K562 (cell line): Measurements from ENCODE around the gene ZMIZ1. TPM values are rescaled to one million over a fixed set of nuclear protein-coding genes. Genes with fewer than 3 reads are reported as not detected.

Source experiments
- ATAC-seq: fragments of 200-7000 bp; cut with Tn5 transposase; 3 replicates; pipeline ENCODE4 v1.9.1; 2020; ENCODE audit warnings: moderate library complexity
- BruUV-seq: library from RNA; stranded (reverse); fragments of 400-500 nt; replicated peaks from 2 replicates; lab custom pipeline; 2021; lab: Mats Ljungman, UMichigan
- CTCF ChIA-PET: fragments of 300-600 bp; formaldehyde crosslinking; extraction: SDS; loops from one replicate; lab custom pipeline; 2021; ENCODE audit warnings: low intra/inter-chr PET ratio; lab: Yijun Ruan, JAX
- POLR2A ChIA-PET: fragments of 300-600, 350-650 bp; sonication (Branson Sonifier 250); formaldehyde crosslinking; extraction: SDS; loops from one replicate; lab custom pipeline; 2021; ENCODE audit warnings: antibody characterized with exemption, inconsistent platforms; lab: Yijun Ruan, JAX
- DNase-seq, 4 experiments: peaks; one replicate each; pipeline versions ENCODE4 v3.0.0 to v3.0.0-alpha.2; 2011 to 2018; ENCODE audit warnings: low spot score in 3 of 4, mixed read lengths in 3 of 4; ENCODE audit errors: extremely low read depth in 1 of 4
- FAIRE-seq: peaks from 2 replicates; lab custom pipeline; 2011; peaks lifted over from hg19 to GRCh38; lab: Jason Lieb, UNC
- H2AFZ ChIP-seq: 2 replicates; pipeline ENCODE4 v1.6.0; 2011; ENCODE audit warnings: low read depth, low read length, control low read depth, inconsistent platforms
- H3K27ac ChIP-seq: fragments of 200-600 bp; 3 replicates; pipeline ENCODE4 v1.8.0; 2011; ENCODE audit warnings: low read depth, mild to moderate bottlenecking, control low read depth, inconsistent platforms, low read length, moderate library complexity, mixed read lengths; ENCODE audit errors: extremely low read depth
- H3K27me3 ChIP-seq, 2 experiments: fragments of 300-600 bp in 1 of 2; 2 replicates in 1 of 2; 3 replicates in 1 of 2; pipeline versions ENCODE4 v1.6.0 to v1.8.0; 2011; ENCODE audit warnings: inconsistent platforms in 2 of 2, low read length in 2 of 2, mild to moderate bottlenecking in 1 of 2, mixed read lengths in 1 of 2, moderate library complexity in 1 of 2; ENCODE audit not compliant: control insufficient read depth in 2 of 2, insufficient read depth in 2 of 2
- H3K36me3 ChIP-seq: fragments of 300-600 bp; 3 replicates; pipeline ENCODE4 v1.8.0; 2011; ENCODE audit warnings: mild to moderate bottlenecking, low read length, inconsistent platforms; ENCODE audit not compliant: control insufficient read depth, insufficient read depth
- H3K4me1 ChIP-seq, 2 experiments: fragments of 200-600 bp in 1 of 2; replicated peaks in 1 of 2; 2 replicates in 1 of 2; 3 replicates in 1 of 2; pipeline versions ENCODE4 v1.5.1 to v1.8.0; 2011; ENCODE audit warnings: inconsistent platforms in 2 of 2, low read length in 2 of 2, mild to moderate bottlenecking in 1 of 2, mixed read lengths in 1 of 2, moderate library complexity in 1 of 2; ENCODE audit not compliant: control insufficient read depth in 2 of 2, insufficient read depth in 2 of 2
- H3K4me2 ChIP-seq: 2 replicates; pipeline ENCODE4 v1.6.1; 2011; ENCODE audit warnings: low read length, control low read depth, inconsistent platforms, mixed read lengths; ENCODE audit not compliant: insufficient read depth
- H3K4me3 ChIP-seq: fragments of 200-600 bp; sonication (generic), shearing (Covaris generic); 2 replicates; pipeline ENCODE4 v1.5.1; 2016; ENCODE audit warnings: control low read depth, inconsistent platforms
- H3K79me2 ChIP-seq: fragments of 200-600 bp; 3 replicates; pipeline ENCODE4 v1.8.0; 2011; ENCODE audit warnings: low read length, inconsistent platforms; ENCODE audit not compliant: control insufficient read depth, insufficient read depth
- H3K9ac ChIP-seq, 2 experiments: 2 replicates each; pipeline versions ENCODE4 v1.6.0 to v1.6.1; 2011; ENCODE audit warnings: low read depth in 2 of 2, low read length in 2 of 2, control low read depth in 1 of 2, inconsistent platforms in 1 of 2, mild to moderate bottlenecking in 1 of 2, mixed read lengths in 1 of 2; ENCODE audit not compliant: insufficient read depth in 1 of 2
- H3K9me1 ChIP-seq: one replicate; pipeline ENCODE4 v1.6.0; 2011; ENCODE audit warnings: inconsistent platforms, mild to moderate bottlenecking, low read length, moderate library complexity; ENCODE audit not compliant: control insufficient read depth, insufficient read depth
- H3K9me3 ChIP-seq: replicated peaks from 2 replicates; pipeline ENCODE4 v1.5.1; 2011; ENCODE audit warnings: low read depth, low read length, inconsistent platforms; ENCODE audit not compliant: control insufficient read depth, insufficient read depth
- H4K20me1 ChIP-seq: replicated peaks from 2 replicates; pipeline ENCODE4 v1.6.1; 2011; ENCODE audit warnings: low read length, inconsistent platforms, mixed read lengths; ENCODE audit not compliant: control insufficient read depth, insufficient read depth
- BACH1 ChIP-seq: fragments of 200-800 bp; sonication (Bioruptor generic); IDR thresholded peaks from 2 replicates; pipeline ENCODE4 v1.6.1; 2016; ENCODE audit warnings: missing genetic modification characterization, missing compliant biosample characterization
- CSDE1 ChIP-seq, 2 experiments: fragments of 450-650 bp; IDR thresholded peaks; 2 replicates each; pipeline ENCODE4 v1.6.1; 2016; ENCODE audit warnings: mild to moderate bottlenecking in 1 of 2
- FOXA1 ChIP-seq: fragments of 450-650 bp; IDR thresholded peaks from 2 replicates; pipeline ENCODE4 v1.6.1; 2016; ENCODE audit warnings: mild to moderate bottlenecking, borderline replicate concordance
- HOXB6 ChIP-seq: fragments of 250-450 bp; sonication (Bioruptor Pico); IDR thresholded peaks from 2 replicates; pipeline ENCODE4 v1.5.1; 2022; ENCODE audit warnings: mild to moderate bottlenecking, borderline replicate concordance
- KLF10 ChIP-seq: fragments of 250-450 bp; sonication (Bioruptor Pico); IDR thresholded peaks from 2 replicates; pipeline ENCODE4 v1.6.1; 2021; ENCODE audit warnings: matching md5 sums
- NR2F6 ChIP-seq: fragments of 450-650 bp; formaldehyde crosslinking; IDR thresholded peaks from 2 replicates; pipeline ENCODE4 v1.4.0; 2020; ENCODE audit warnings: mild to moderate bottlenecking
- PTBP1 ChIP-seq: fragments of 200-400 bp; formaldehyde crosslinking; IDR thresholded peaks from 2 replicates; pipeline ENCODE4 v1.6.1; 2017; ENCODE audit warnings: low read depth, low read length
- PYGO2 ChIP-seq: fragments of 450-650 bp; IDR thresholded peaks from 2 replicates; pipeline ENCODE4 v1.6.1; 2016; ENCODE audit warnings: mild to moderate bottlenecking, missing genetic modification characterization, moderate library complexity, missing compliant biosample characterization
- SAFB ChIP-seq: fragments of 200-400 bp; formaldehyde crosslinking; IDR thresholded peaks from 2 replicates; pipeline ENCODE4 v1.6.1; 2017; ENCODE audit warnings: low read depth, low read length, borderline replicate concordance
- TAF1 ChIP-seq: IDR thresholded peaks from 2 replicates; pipeline ENCODE4 v1.6.1; 2011; ENCODE audit warnings: mild to moderate bottlenecking, low read length, moderate library complexity; ENCODE audit not compliant: insufficient read depth, control insufficient read depth, severe bottlenecking; ENCODE audit errors: extremely low read depth
- ZFX ChIP-seq: sonication (generic); formaldehyde crosslinking; IDR thresholded peaks from 2 replicates; pipeline ENCODE4 v1.8.0; 2022; ENCODE audit warnings: mild to moderate bottlenecking, missing genetic modification reagents, moderate library complexity
- ZNF224 ChIP-seq: sonication (generic); formaldehyde crosslinking; IDR thresholded peaks from 2 replicates; pipeline ENCODE4 v1.8.0; 2022; ENCODE audit warnings: mild to moderate bottlenecking, missing genetic modification reagents
- ZNF431 ChIP-seq: sonication (generic); formaldehyde crosslinking; IDR thresholded peaks from 2 replicates; pipeline ENCODE4 v1.8.0; 2022; ENCODE audit warnings: mild to moderate bottlenecking, missing genetic modification reagents
- WGBS: fragments of 100-300 bp; shearing (Covaris generic); methylation state at CpG from one replicate; pipeline ENCODE4 v1.1.6; 2016; ENCODE audit warnings: low coverage, mixed read lengths; ENCODE audit not compliant: insufficient coverage; ENCODE audit errors: missing lambda C conversion rate; 5-methylcytosine and 5-hydroxymethylcytosine counted together
- in situ Hi-C: fragments of 300-500 bp; cut with MboI; formaldehyde crosslinking; loops from 4 replicates; pipeline ENCODE4 v1.15.0; 2018; ENCODE audit warnings: inconsistent platforms, mixed read lengths
- intact Hi-C: fragments of 100-400 bp; cut with micrococcal nuclease; formaldehyde crosslinking; loops from 2 replicates; pipeline ENCODE4 v1.14.2; 2022
- polyA plus RNA-seq, 8 experiments: library from polyadenylated mRNA; depleted of rRNA in 4 of 8; stranded (reverse) in 5 of 8; unstranded in 3 of 8; fragments of >200 nt; fragmentation: Nextera tagmentation in 2 of 8; fragmentation: Illumina TruSeq in 1 of 8; extraction: Ambion mirVana in 2 of 8; extraction: Trizol in 1 of 8; gene quantifications; 2 replicates each; pipeline versions ENCODE4 v1.2.1 to v1.2.3, GENCODE V29; 2011 to 2014; ENCODE audit warnings: inconsistent platforms in 1 of 8, missing spikeins in 1 of 8
- total RNA-seq, 7 experiments: library from RNA; depleted of rRNA in 6 of 7; stranded (reverse); fragments of >200 nt in 6 of 7; fragmentation: Illumina TruSeq in 2 of 7; extraction: Trizol in 2 of 7; gene quantifications; 2 replicates each; pipeline versions ENCODE4 v1.2.1 to v1.2.3, GENCODE V29; 2011 to 2021; ENCODE audit warnings: low replicate concordance in 1 of 7

Gene ZMIZ1
- total and polyA plus RNA-seq, 9 of the 15 experiments (the other 6 are each of a cell fraction or from before 2014, with no cell fraction given), result 1.0 to 37.3 (median 4.3) TPM

DNA sequence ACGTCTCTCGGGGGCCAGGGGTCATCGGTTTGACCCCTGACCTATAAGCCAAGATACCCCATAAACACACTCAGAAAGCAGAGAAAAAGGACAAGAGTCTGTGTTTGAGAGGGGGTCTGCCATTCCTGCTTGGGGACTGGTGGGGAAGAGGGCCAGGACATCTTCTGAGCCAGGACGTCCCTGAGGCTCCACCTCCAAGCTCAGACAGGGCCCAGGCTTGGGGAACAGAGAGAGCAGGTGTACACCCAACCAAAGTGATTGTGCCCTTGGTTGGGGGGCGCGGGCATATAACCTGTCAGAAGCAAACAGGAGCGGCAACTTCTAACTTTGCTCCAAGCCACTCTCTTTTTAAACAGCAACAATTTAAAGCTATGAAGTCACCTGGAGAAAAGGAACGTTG, 244.6 kb downstream of the ZMIZ1 start:
- no peak for FAIRE-seq
- Histone ChIP-seq H3K36me3 (peaks cover 24% of the 10 kb centered on the region; the same call in 2 of the 3 replicates), H3K9ac (no peak overlapping the region), H3K27ac (no peak overlapping the region), H4K20me1 (no peaks in the 10 kb centered on the region), H3K9me3 (no peaks in the 10 kb centered on the region), H3K79me2 (no peaks in the 10 kb centered on the region), H3K4me2 (no peak overlapping the region), H3K9me1 (peaks cover 6% of the 10 kb centered on the region), H3K4me1 (peaks cover 17 to 42% of the 10 kb centered on the region in 2 experiments), H3K4me3 (no peak overlapping the region), H2AFZ (no peak overlapping the region), H3K27me3 (no peaks in the 10 kb centered on the region)
- no TSS peak for BruUV-seq
- ChIA-PET CTCF (no interaction called here), POLR2A (interaction anchor here (1.1 kb wide), 1 partner anchor 21 kb away, joined by 3 read pairs; no protein-coding TSS in a partner anchor)
- WGBS, result 76% methylated on average over 8 of the region's 8 CpGs
- intact Hi-C loops, result no loop called here
- no peak for DNase-seq
- in situ Hi-C loops, result no loop called here
- TF ChIP-seq CSDE1 (IDR thresholded peaks at IDR 0.05) (no peak), PTBP1 (no peak), ZFX (no peak), FOXA1 (no peak), BACH1 (no peak), PYGO2 (tag) (no peak), TAF1 (no peak), ZNF224 (CRISPR knock-in tag) (no peak), NR2F6 (CRISPR knock-in tag) (no peak), ZNF431 (CRISPR knock-in tag) (no peak), HOXB6 (CRISPR knock-in tag) (no peak), SAFB (no peak), KLF10 (no peak)
- no peak for ATAC-seq
